GM10847 (cell line): ENCODE data around the gene ACTN4.

ENCODE experiments used
- POLR2A ChIP-seq: IDR thresholded peaks from 2 replicates; pipeline ENCODE4 v1.6.1; 2011; ENCODE audit not compliant: insufficient read length; ENCODE audit errors: extremely low read depth

The ACTN4 gene

DNA sequence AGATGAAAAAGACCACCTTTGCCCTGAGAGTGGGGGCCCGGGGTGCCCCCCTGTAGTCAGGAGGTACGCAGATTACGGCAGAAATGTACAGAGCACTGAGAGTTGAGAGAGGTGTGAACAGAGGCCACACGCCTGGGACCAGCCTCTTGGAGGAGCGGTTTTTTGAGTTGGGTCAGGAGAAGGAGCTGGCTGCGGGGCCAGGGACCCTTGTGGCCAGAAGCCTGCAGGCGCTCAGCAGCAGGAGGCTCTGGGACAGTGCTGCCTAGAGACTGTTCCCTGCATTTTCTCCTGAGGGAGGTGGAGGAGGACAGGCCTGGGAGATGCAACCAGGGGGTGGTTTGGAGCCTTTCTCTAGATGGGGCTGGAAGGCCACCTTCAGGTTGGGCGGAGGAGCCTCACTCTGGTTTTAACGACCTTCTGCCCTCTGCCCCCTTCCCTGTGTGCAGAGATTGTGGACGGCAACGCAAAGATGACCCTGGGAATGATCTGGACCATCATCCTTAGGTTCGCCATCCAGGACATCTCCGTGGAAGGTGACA is 57.1 kb downstream of the ACTN4 start:
- no peak for TF ChIP-seq POLR2A

- TF ChIP-seq POLR2A: no peak
These were observed 58.0 kb downstream of the ACTN4 start for GRCh38 chr19:38705197-38706019.

DNA sequence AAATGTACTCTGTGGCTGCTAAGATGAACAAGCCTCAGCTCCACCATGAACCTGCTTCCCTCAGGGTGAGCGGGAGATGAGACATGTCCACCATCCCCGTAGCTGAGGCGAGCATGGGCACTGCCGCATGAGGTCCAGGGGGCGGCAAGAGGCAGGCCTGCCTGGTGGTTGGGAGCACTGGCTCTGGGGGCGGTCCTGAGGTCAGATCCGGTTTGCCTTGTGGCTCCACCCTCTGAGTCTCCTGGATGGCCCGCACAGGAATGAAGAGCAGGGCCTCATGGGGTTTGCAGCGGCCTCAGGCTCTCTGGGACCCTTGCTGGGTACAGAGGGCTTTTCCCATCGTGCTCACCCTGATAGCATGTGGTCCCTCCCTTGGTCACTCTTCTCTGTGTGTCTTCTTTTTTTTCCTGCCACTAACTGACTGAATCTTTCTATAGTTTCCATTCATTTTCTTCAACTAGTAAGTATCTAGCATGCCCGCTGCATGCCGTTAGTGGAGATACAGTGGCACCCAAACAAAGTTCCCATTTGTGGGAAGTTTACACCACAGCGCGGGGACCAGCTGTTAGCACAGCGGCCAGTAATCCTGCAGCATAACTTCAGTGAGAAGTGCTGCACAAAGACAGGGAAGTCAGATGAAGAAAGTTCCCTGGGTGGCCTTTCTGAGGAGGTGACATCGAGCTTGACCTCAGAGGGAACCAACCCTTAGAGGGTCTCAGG is 59.5 kb downstream of the ACTN4 start:
- no peak for TF ChIP-seq POLR2A

- TF ChIP-seq POLR2A: no peak
These were observed 60.2 kb downstream of the ACTN4 start for GRCh38 chr19:38707512-38708114.

DNA sequence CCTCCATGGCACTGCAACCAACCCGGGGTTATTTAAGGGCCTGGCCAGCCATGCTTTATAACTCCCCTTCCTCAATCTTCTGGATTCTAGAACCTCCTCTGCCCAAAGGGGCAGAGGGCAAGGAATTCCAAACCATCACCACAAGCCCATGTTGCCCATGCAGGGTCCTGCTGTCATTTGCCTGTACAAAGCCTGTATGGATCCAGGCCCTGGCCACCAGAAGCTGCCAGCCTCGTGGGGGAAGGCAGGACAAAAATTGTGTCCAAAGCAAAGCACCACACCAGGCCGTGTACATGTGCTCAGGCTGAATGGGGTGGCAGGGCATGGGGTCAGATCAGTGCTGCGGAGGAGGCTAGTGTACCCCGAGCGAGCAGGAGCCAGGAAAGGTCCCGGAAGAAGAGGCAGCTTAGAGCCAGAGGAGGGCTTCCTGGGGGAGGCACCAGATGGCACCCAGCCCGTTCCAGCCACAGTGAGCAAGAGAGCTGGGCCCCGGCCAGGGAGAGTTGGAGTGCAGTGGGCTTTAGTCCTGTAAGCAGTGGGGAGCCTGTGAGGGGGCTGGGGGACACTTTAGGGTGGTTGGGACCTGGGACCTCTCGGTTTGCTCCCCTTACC is 61.1 kb downstream of the ACTN4 start:
- no peak for TF ChIP-seq POLR2A

GRCh38 chr19:38709119-38709518 is 61.7 kb downstream of the ACTN4 start:
- no peak for TF ChIP-seq POLR2A

DNA sequence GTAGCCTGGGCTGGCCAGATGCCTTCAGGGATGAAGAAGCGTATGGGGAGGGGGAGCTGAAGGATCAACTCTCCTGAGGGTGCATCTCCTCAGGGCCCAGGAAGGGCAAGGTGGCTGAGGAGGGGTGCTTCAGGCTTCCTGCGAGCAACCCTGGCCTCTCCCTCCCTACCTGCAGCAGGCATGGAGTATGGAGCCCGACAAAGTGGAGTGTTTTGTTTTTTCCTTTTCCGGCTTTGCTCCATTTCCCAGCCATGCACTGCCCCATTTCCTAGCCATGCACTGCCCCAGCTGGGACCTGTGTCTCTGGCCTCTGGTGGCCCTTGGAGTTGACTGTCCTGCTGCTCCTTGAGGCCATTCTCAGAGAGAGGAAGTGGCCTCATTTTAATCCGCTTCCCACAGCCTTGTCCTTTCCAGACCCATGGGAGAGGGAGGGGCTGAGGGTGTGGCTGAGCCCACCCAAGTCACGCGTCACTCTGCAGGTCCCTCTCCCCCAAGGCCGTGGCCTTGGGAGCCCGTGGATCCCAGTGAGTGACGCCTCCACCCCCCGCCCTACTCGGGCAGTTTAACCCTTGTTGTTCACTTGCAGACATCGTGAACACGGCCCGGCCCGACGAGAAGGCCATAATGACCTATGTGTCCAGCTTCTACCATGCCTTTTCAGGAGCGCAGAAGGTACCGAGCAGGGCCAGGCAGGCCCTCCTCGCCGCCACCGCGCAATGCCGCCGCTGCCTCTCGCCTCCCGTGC is 62.4 kb downstream of the ACTN4 start:
- TF ChIP-seq POLR2A: no peak

DNA sequence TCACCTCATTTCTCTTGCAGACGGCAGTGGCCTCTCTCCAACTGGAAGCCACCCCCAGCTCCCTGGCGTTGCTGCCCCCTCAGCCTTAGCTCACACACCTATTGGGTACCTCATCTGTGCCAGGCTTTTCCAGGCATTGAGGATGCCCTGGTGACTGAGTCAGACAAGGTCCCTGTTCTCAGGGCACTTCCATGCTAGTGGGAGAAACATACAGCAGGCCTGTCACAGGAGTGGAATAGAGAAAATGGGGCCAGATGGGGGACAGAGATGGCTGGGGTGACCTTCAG is 62.9 kb downstream of the ACTN4 start:
- no peak for TF ChIP-seq POLR2A

DNA sequence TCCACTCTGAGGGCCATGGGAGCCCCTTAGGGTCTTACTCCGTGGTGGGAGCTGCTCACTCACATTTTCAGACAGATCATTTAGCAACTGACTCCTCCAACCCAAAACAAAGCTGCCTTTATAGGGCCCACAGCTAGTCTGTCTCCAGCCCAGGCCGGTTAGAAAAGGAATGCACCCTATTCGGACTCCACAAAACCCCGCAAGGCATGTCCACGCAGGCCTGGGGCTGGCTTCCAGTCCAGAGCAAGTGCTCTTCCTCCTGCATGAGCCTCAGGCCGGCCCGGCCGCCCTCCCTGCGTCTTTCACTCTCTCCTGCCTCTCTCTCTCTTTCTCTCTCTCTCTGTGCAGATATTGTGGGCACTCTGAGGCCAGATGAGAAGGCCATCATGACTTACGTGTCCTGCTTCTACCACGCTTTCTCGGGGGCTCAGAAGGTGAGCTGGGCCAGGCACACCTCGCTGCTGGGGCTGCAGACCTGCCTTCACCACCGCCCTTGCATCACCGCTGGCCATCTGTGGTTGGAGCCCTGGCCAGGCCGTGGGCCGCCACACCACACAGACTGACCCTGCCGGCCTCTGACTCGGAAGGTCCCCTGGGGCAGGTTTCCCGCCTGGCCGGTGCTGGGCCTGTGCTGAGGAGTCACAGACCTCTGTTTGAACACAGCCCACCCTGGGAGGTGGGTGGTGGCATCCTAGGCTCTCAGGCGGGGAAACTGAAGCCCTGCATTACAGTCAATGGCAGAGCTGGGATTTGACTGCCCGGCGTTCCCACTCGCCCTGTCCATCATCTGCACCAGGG is 63.7 kb downstream of the ACTN4 start:
- TF ChIP-seq POLR2A: no peak

DNA sequence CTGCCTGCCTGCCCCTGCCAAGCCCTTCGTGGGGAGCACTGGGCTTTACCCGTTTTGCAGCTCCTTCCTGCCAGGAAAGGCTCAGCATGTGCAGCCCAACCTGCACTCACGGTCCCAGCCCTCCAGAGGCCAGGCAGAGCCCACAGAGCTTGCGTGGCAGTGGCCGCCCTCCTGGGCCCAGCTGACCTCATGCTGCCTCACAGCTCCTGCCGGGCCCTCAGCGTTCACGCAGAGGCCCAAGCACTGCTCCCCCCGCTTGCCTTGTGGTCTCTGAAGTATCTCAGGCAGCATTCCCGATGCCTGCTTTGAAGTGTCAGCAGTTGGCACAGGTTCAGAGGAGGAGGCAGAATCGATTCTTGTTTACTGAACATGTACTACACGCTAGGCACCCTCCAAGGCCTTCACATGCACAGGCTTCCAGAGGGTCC is 64.3 kb downstream of the ACTN4 start:
- TF ChIP-seq POLR2A: no peak

DNA sequence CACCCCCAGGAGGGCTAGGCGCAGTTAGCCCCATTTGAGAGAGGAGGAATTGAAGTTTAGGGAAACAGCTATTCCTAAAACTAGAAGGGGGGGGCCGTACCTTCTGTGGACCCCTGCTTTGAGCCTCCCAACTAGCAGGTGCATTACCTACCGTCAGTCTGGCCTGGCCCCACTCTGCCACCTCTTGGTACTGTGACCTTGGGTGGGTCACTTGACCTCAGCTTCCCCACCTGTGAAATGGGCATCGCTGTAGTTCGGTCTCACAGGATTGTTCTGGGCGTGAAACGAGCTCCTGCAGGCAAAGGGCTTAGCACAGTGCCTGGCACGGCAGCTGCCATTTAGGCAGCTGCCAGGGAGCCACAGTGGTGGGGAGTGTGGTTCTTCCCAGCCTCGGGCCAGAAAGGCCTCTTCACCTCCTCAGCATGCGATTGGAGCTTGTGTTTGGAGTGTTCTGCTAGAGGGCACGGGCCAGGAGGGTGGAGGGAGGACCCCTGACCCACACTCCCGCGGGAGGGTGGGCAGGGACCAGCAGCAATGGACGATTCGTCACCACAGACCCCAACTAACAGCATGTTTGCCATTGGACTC is 64.8 kb downstream of the ACTN4 start:
- TF ChIP-seq POLR2A: no peak

DNA sequence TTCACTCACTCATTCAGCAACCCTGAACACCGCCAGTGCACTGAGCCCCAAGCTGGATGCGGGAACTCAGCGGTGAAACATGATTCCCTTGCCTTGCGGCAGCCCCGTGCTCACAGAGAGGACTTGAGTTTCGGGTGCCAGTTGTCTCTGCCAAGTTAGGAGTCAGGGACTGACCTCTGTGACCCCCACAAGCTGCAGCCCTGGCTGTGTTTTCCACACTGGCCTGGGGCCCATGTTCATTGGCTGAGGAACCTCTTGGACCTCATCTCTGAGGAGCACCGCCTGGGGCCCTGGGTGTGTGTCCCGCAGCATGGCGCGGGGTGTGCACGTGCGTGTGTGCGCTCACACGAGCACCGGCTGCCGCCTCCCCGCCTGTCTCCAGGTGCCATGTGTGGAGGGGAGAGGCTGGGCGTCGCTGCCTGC is 65.8 kb downstream of the ACTN4 start:
- TF ChIP-seq POLR2A: no peak

DNA sequence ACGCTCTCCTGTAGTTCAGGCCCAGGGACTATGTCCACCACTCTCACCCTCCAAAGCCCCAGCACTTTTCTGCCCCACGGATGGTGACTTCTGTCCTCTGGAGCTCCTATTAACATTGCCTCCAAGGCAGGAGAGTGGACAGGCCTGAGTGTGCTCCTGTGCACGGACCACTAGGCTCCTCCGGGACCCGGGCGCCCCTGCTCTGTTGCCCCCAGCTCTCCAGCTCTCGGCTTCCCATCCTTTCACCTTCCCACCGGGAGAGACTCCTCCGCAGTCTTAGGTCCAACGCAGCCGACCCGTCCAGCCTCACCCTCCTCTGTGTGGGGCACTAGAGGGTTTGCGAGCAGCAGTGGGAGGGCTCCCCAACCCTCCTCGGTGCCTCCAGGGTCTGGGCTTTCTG is 66.4 kb downstream of the ACTN4 start:
- no peak for TF ChIP-seq POLR2A

- no peak for TF ChIP-seq POLR2A
These were observed 66.9 kb downstream of the ACTN4 start for GRCh38 chr19:38714354-38714778.
